Fibroblast of lung (primary cell): ENCODE results near the gene RTCA.

Experiments
- CTCF ChIP-seq, 2 donors: IDR thresholded peaks in 1 of 2; conservative IDR thresholded peaks in 1 of 2; 1 replicate in 1 of 2; 2 replicates in 1 of 2; pipeline ENCODE4 v1.5.1; 2011 to 2012; ENCODE audit warnings: low read length in 2 of 2, control low read depth in 1 of 2, inconsistent platforms in 1 of 2, low read depth in 1 of 2, mild to moderate bottlenecking in 1 of 2
- EZH2 ChIP-seq: IDR thresholded peaks from 2 replicates; pipeline ENCODE4 v1.5.1; 2012; ENCODE audit warnings: low read length, control low read depth, mild to moderate bottlenecking; ENCODE audit errors: missing control alignments

- TF ChIP-seq CTCF (conservative IDR thresholded peaks at IDR 0.05 in 1 of 2, IDR thresholded peaks at IDR 0.05 in 1 of 2; ENCODE audit: low read depth in 1 of 2, low read length in 2 of 2) (no peak), EZH2 (no peak)
Measured at GRCh38 chr1:100320311-100321099, 54.5 kb downstream of the RTCA start.
